Neural progenitor cell (in vitro differentiated cells): ENCODE results near the gene NRCAM. TPM values are rescaled to one million over a fixed set of nuclear protein-coding genes. Genes with fewer than 3 reads are reported as not detected.

Experiments used
- DNase-seq: peaks from one replicate; pipeline ENCODE4 v3.0.0-alpha.2; 2016; ENCODE audit warnings: low spot score
- H2AFZ ChIP-seq: fragments of 200-600 bp; sonication (generic); replicated peaks from 2 replicates; pipeline ENCODE4 v1.6.1; 2016; ENCODE audit warnings: antibody characterized with exemption
- H3F3A ChIP-seq: fragments of 200-600 bp; sonication (generic); 2 replicates; pipeline ENCODE4 v1.6.1; 2016; ENCODE audit warnings: antibody characterized with exemption, low read depth
- H3K27ac ChIP-seq: fragments of 200-600 bp; sonication (generic); 2 replicates; pipeline ENCODE4 v1.5.1; 2016; ENCODE audit warnings: mild to moderate bottlenecking
- H3K27me3 ChIP-seq: fragments of 200-600 bp; sonication (generic); 2 replicates; pipeline ENCODE4 v1.6.1; 2016; ENCODE audit warnings: mild to moderate bottlenecking, moderate library complexity
- H3K36me3 ChIP-seq: fragments of 200-600 bp; sonication (generic); 2 replicates; pipeline ENCODE4 v1.5.1; 2016
- H3K4me1 ChIP-seq: fragments of 200-600 bp; sonication (generic); 2 replicates; pipeline ENCODE4 v1.6.1; 2016; ENCODE audit warnings: mixed run types
- H3K4me2 ChIP-seq: fragments of 200-600 bp; sonication (generic); 2 replicates; pipeline ENCODE4 v1.6.1; 2016
- H3K4me3 ChIP-seq: fragments of 200-600 bp; sonication (generic); 2 replicates; pipeline ENCODE4 v1.5.1; 2016
- H3K79me2 ChIP-seq: fragments of 200-600 bp; sonication (generic); 2 replicates; pipeline ENCODE4 v1.6.1; 2016; ENCODE audit warnings: low read depth
- H3K9ac ChIP-seq: fragments of 200-600 bp; sonication (generic); 2 replicates; pipeline ENCODE4 v1.6.1; 2016
- H3K9me3 ChIP-seq: fragments of 200-600 bp; sonication (generic); 2 replicates; pipeline ENCODE4 v1.5.1; 2016; ENCODE audit warnings: low read depth
- H4K20me1 ChIP-seq: fragments of 200-600 bp; sonication (generic); 2 replicates; pipeline ENCODE4 v1.6.1; 2016; ENCODE audit warnings: low read depth
- H3K27ac Mint-ChIP-seq: 3 replicates; pipeline ENCODE4 v1.8.0; 2021; ENCODE audit warnings: mixed read lengths
- H3K27me3 Mint-ChIP-seq: 2 replicates; pipeline ENCODE4 v1.8.0; 2022; ENCODE audit warnings: low read depth, mild to moderate bottlenecking, inconsistent platforms, moderate library complexity, mixed read lengths; ENCODE audit not compliant: insufficient read depth
- H3K36me3 Mint-ChIP-seq: 3 replicates; pipeline ENCODE4 v1.8.0; 2021; ENCODE audit warnings: mixed read lengths
- H3K4me1 Mint-ChIP-seq: 3 replicates; pipeline ENCODE4 v1.8.0; 2021; ENCODE audit warnings: mixed read lengths
- H3K4me3 Mint-ChIP-seq: 3 replicates; pipeline ENCODE4 v1.8.0; 2021; ENCODE audit warnings: mild to moderate bottlenecking, moderate library complexity, mixed read lengths
- H3K9me3 Mint-ChIP-seq: 3 replicates; pipeline ENCODE4 v1.8.0; 2020; ENCODE audit warnings: mixed read lengths
- CTCF ChIP-seq: fragments of 200-600 bp; sonication (generic); IDR thresholded peaks from 2 replicates; pipeline ENCODE4 v1.5.1; 2017; ENCODE audit warnings: antibody characterized with exemption, mild to moderate bottlenecking
- EZH2 ChIP-seq: fragments of 200-600 bp; sonication (generic); IDR thresholded peaks from 2 replicates; pipeline ENCODE4 v1.6.1; 2017; ENCODE audit warnings: antibody characterized with exemption, mild to moderate bottlenecking, moderate library complexity
- EZH2phosphoT487 ChIP-seq: fragments of 200-600 bp; sonication (generic); IDR thresholded peaks from 2 replicates; pipeline ENCODE4 v1.6.1; 2017; ENCODE audit warnings: antibody characterized with exemption
- total RNA-seq: library from RNA; depleted of rRNA; stranded (reverse); fragments of >200 nt; gene quantifications from 2 replicates; pipeline ENCODE4 v1.2.3, GENCODE V29; 2015; ENCODE audit warnings: low replicate concordance

The NRCAM gene
- total RNA-seq, 1 donor from 2014 or later: 104 TPM

DNA sequence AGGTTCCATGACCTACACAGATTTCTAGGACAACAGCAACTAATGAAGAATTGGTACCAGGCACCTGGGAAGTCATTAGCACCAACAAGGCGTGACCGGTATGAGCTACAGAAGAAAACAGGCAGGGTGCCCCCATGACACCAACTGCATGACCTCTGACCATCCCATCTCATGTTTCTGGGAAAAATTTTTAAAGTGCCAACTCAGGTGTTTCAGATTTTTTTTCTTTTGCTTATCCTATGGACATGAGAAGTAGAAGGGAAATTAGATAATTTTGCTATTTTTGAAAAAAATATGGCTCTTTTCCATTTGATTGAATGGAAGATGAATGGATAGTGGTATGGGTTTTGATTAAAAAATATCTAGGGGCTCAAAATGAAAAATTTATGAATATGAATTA, 154.8 kb downstream of the NRCAM start:
- peaks cover 8% of the 10 kb centered on the region for H3K4me1 Mint-ChIP-seq
- Histone ChIP-seq H3K9ac (no peak overlapping the region), H3K36me3 (no peaks in the 10 kb centered on the region), H3K79me2 (no peaks in the 10 kb centered on the region), H3F3A (no peaks in the 10 kb centered on the region), H3K27me3 (no peaks in the 10 kb centered on the region), H3K27ac (no peak overlapping the region), H3K9me3 (no peaks in the 10 kb centered on the region), H2AFZ (no peak overlapping the region), H3K4me1 (peaks cover 15% of the 10 kb centered on the region), H4K20me1 (no peaks in the 10 kb centered on the region), H3K4me2 (no peak overlapping the region), H3K4me3 (no peak overlapping the region)
- no peaks in the 10 kb centered on the region for H3K27me3 Mint-ChIP-seq
- no peaks in the 10 kb centered on the region for H3K9me3 Mint-ChIP-seq
- H3K4me3 Mint-ChIP-seq: no peak overlapping the region
- no peaks in the 10 kb centered on the region for H3K36me3 Mint-ChIP-seq
- DNase-seq: no peak
- TF ChIP-seq EZH2 (no peak), EZH2phosphoT487 (no peak), CTCF (no peak)
- H3K27ac Mint-ChIP-seq: no peak overlapping the region

- no peak overlapping the region for H3K9ac ChIP-seq
- H3K27me3 ChIP-seq: no peaks in the 10 kb centered on the region
- H3K4me1 ChIP-seq: peaks cover 32% of the 10 kb centered on the region
- no peaks in the 10 kb centered on the region for H3K9me3 ChIP-seq
- Mint-ChIP-seq H3K27ac (peak overlapping the region; percentile 86), H3K4me1 (peaks cover 19% of the 10 kb centered on the region), H3K27me3 (no peaks in the 10 kb centered on the region), H3K9me3 (no peaks in the 10 kb centered on the region), H3K4me3 (no peak overlapping the region), H3K36me3 (peaks cover 3% of the 10 kb centered on the region)
- H2AFZ ChIP-seq: no peak overlapping the region
- H3K4me3 ChIP-seq: no peak overlapping the region
- H3K4me2 ChIP-seq: no peak overlapping the region
- no peaks in the 10 kb centered on the region for H3F3A ChIP-seq
- H3K79me2 ChIP-seq: no peaks in the 10 kb centered on the region
- H4K20me1 ChIP-seq: no peaks in the 10 kb centered on the region
- H3K36me3 ChIP-seq: no peaks in the 10 kb centered on the region
- TF ChIP-seq EZH2phosphoT487: no peak
- no peak for TF ChIP-seq EZH2
- no peak for TF ChIP-seq CTCF
- DNase-seq: no peak
- no peak overlapping the region for H3K27ac ChIP-seq
These were observed 156.8 kb downstream of the NRCAM start for GRCh38 chr7:108299251-108299973.

DNA sequence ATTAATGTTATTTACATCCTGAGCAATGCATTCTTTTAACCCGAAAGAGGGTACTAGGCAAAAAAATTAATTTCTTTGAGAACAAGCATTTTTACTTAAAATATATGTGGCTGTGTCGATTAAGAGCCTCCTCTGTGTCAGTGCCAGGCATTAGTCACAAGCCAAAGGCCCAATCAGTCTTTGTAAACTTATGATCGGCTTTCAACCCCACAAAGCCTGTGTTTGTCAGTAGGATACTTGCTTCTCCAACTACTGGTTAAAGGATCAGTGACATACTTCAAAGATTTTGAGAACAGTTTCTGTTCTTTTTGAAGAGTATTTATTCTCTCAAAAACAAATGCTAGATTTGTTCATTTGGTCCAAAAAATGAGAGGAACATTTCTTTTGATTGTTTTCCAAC, 159.3 kb downstream of the NRCAM start:
- TF ChIP-seq EZH2 (no peak), EZH2phosphoT487 (no peak), CTCF (no peak)
- Mint-ChIP-seq H3K4me3 (no peak overlapping the region), H3K27ac (no peak overlapping the region), H3K27me3 (no peaks in the 10 kb centered on the region), H3K4me1 (peaks cover 39% of the 10 kb centered on the region), H3K36me3 (peaks cover 3% of the 10 kb centered on the region), H3K9me3 (no peaks in the 10 kb centered on the region)
- no peak overlapping the region for H2AFZ ChIP-seq
- no peak overlapping the region for H3K27ac ChIP-seq
- H3K4me1 ChIP-seq: peaks cover 57% of the 10 kb centered on the region
- H3K27me3 ChIP-seq: no peaks in the 10 kb centered on the region
- H3F3A ChIP-seq: peaks cover 12% of the 10 kb centered on the region
- H3K4me3 ChIP-seq: no peak overlapping the region
- no peaks in the 10 kb centered on the region for H3K36me3 ChIP-seq
- no peaks in the 10 kb centered on the region for H3K79me2 ChIP-seq
- DNase-seq: no peak
- no peak overlapping the region for H3K9ac ChIP-seq
- no peaks in the 10 kb centered on the region for H4K20me1 ChIP-seq
- H3K9me3 ChIP-seq: no peaks in the 10 kb centered on the region
- peak overlapping the region; percentile 10 for H3K4me2 ChIP-seq
